ENCODE data around the gene BCAS1. TPM values are rescaled to one million over a fixed set of nuclear protein-coding genes. Genes with fewer than 3 reads are reported as not detected.

Gene BCAS1
- total and polyA plus RNA-seq, 2 donors from 2014 or later: 1.1 to 4.8 TPM

- FAIRE-seq (no peak), DNase-seq (no peak)
- Histone ChIP-seq H3K27ac (ENCODE audit: low read depth in 2 of 2, low read length in 2 of 2) (no peak overlapping the region), H3K4me1 (ENCODE audit: control insufficient read depth in 2 of 3, insufficient read depth in 2 of 3, low read depth in 1 of 3, low read length in 3 of 3) (peaks cover 4 to 11% (median 7%) of the 10 kb centered on the region in 3 donors), H3K9me3 (ENCODE audit: control insufficient read depth in 2 of 3, insufficient read depth in 1 of 3, low read length in 3 of 3) (no peaks in the 10 kb centered on the region), H3K36me3 (ENCODE audit: control insufficient read depth in 2 of 3, insufficient read depth in 3 of 3, low read length in 3 of 3) (no peaks in the 10 kb centered on the region), H3K27me3 (ENCODE audit: control insufficient read depth, insufficient read depth, low read length) (no peaks in the 10 kb centered on the region), H3K9ac (ENCODE audit: low read length in 3 of 3) (no peak overlapping the region), H3K4me3 (ENCODE audit: low read length in 3 of 3) (no peak overlapping the region)
- intact Hi-C loops (cut with DNase I): no loop called here
- no peak for TF ChIP-seq CTCF (IDR thresholded peaks at IDR 0.05; ENCODE audit: borderline replicate concordance, extremely low read depth, insufficient read depth)
These were observed 105.7 kb downstream of the BCAS1 start for GRCh38 chr20:53964501-53965253.

DNA sequence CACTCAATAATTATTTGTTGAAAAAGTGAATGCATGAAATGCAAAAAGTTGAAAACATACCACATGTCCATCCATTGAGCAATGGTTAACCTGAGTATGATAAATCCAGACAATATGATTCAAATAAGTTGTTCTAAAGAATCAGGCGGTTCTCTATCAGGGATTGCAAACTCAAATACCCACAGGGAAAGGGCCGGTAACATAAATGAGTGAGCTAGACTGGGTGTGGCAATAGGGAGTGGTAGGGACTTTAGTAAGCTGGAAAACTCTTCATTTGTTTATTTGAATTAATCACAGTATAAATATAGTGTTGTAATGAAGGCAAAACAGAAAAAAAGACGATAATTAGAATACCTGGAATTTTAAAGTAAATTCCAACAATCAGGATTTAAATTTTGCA, 106.3 kb downstream of the BCAS1 start:
- FAIRE-seq: no peak
- H3K9me3 ChIP-seq (ENCODE audit: control insufficient read depth in 2 of 3, insufficient read depth in 1 of 3, low read length in 3 of 3): no peaks in the 10 kb centered on the region
- no peaks in the 10 kb centered on the region for H3K36me3 ChIP-seq (ENCODE audit: control insufficient read depth in 2 of 3, insufficient read depth in 3 of 3, low read length in 3 of 3)
- H3K4me3 ChIP-seq (ENCODE audit: low read length in 3 of 3): no peak overlapping the region
- H3K27me3 ChIP-seq (ENCODE audit: control insufficient read depth, insufficient read depth, low read length): no peaks in the 10 kb centered on the region
- no peak overlapping the region for H3K9ac ChIP-seq (ENCODE audit: low read length in 3 of 3)
- H3K4me1 ChIP-seq (ENCODE audit: control insufficient read depth in 2 of 3, insufficient read depth in 2 of 3, low read depth in 1 of 3, low read length in 3 of 3): peaks cover 5 to 12% (median 7%) of the 10 kb centered on the region in 3 donors
- H3K27ac ChIP-seq (ENCODE audit: low read depth in 2 of 2, low read length in 2 of 2): no peak overlapping the region
- no peak for DNase-seq
- no peak for TF ChIP-seq CTCF (IDR thresholded peaks at IDR 0.05; ENCODE audit: borderline replicate concordance, extremely low read depth, insufficient read depth)
- intact Hi-C loops (cut with DNase I): no loop called here

GRCh38 chr20:53963635-53964034, 106.8 kb downstream of the BCAS1 start:
- no peaks in the 10 kb centered on the region for H3K36me3 ChIP-seq (ENCODE audit: control insufficient read depth in 2 of 3, insufficient read depth in 3 of 3, low read length in 3 of 3)
- intact Hi-C loops (cut with DNase I): no loop called here

More at GRCh38 chr20:53963635-53964034, 106.8 kb downstream of the BCAS1 start:
- Histone ChIP-seq H3K4me1 (ENCODE audit: control insufficient read depth in 2 of 3, insufficient read depth in 2 of 3, low read depth in 1 of 3, low read length in 3 of 3) (peaks cover 5 to 12% (median 7%) of the 10 kb centered on the region in 3 donors), H3K27me3 (ENCODE audit: control insufficient read depth, insufficient read depth, low read length) (no peaks in the 10 kb centered on the region), H3K9ac (ENCODE audit: low read length in 3 of 3) (no peak overlapping the region), H3K9me3 (ENCODE audit: control insufficient read depth in 2 of 3, insufficient read depth in 1 of 3, low read length in 3 of 3) (no peaks in the 10 kb centered on the region), H3K4me3 (ENCODE audit: low read length in 3 of 3) (no peak overlapping the region), H3K27ac (ENCODE audit: low read depth in 2 of 2, low read length in 2 of 2) (no peak overlapping the region)
- no peak for DNase-seq
- TF ChIP-seq CTCF (IDR thresholded peaks at IDR 0.05; ENCODE audit: borderline replicate concordance, extremely low read depth, insufficient read depth): no peak
- FAIRE-seq: no peak
